GM20000 (cell line): ENCODE results near the gene JARID2.

ENCODE experiments used
- DNase-seq: peaks from one replicate; pipeline ENCODE4 v3.0.0; 2012; ENCODE audit warnings: low spot score
- TF ChIP-seq, protein P1 (sequence below): IDR thresholded peaks from 2 replicates; pipeline ENCODE4 v1.5.1; 2012; ENCODE audit warnings: mild to moderate bottlenecking, control low read depth; ENCODE audit errors: extremely low read depth, missing control alignments

The JARID2 gene

DNA sequence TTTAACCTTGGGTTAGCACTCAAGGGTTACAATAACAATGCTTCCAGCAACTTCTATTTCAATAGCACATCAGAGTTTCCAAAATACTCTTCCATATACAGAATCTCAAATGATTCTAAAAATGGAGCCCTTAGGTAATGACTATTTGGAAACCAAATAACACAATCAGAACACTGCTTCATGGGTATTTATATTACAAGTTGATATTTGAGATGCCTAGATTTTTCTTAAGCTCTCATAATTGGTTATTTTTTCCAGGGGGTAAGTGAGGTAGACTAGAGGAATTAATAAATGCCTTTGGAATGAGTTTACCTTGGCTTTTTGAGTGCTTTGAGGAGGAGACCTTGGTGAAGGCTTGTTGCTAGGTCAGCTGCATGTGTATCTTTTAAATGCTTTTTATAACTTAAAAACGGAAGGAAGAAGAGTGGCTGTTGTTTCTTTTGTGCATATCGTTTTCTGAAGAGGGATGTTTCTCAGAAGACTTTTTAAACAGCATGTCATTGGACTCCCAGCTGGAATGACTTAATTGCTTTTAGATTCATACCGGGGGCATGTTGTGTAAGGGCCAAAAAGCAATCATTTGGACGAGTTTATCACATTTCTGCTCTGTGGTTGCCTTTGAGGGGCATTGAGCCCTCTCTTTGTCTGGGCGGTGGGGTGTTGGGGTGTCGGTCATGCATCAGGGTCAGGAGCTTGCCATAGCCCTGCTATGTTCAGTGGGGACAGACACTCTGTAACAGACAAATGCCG lies 230.9 kb downstream of the JARID2 start:
- TF ChIP-seq, protein P1, sequence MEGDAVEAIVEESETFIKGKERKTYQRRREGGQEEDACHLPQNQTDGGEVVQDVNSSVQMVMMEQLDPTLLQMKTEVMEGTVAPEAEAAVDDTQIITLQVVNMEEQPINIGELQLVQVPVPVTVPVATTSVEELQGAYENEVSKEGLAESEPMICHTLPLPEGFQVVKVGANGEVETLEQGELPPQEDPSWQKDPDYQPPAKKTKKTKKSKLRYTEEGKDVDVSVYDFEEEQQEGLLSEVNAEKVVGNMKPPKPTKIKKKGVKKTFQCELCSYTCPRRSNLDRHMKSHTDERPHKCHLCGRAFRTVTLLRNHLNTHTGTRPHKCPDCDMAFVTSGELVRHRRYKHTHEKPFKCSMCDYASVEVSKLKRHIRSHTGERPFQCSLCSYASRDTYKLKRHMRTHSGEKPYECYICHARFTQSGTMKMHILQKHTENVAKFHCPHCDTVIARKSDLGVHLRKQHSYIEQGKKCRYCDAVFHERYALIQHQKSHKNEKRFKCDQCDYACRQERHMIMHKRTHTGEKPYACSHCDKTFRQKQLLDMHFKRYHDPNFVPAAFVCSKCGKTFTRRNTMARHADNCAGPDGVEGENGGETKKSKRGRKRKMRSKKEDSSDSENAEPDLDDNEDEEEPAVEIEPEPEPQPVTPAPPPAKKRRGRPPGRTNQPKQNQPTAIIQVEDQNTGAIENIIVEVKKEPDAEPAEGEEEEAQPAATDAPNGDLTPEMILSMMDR: no peak
- DNase-seq: no peak

DNA sequence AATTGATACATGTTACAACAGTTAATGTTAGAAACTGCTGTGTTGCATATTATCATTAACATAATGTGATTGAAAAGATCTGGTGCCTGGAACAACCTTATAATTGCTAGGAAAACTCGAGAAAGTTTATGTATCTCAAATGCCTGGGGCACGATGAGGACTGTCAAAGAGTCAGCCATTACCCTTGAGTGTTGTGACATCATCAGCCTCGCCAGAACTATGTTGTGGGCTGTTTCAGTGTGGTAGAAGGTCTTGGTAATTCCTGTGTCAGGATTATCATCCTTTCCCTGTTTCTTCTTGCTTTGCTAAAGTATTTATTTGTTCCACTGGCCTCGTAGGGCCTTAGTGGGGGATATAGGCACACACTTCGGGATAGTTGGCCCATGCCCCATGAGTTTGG lies 231.9 kb downstream of the JARID2 start:
- DNase-seq: no peak

DNA sequence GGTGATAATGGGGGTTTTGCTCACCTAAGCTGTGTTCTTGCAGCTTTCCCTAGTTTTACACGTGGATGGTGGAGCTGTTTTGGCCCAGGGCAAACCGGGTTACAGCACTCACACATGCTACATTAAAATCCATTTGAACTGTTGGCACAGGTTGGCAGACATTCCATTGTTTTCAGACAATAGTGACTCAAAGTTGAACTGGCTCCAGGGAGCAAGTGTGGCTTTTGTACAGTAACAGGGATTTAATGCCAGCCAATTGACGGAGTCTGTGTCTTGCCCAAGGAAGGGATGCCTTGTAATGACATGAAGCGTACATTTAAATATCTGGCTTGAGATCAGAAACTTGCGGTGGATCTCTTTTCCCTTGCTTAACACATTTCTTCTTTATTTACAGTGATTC lies 233.9 kb downstream of the JARID2 start:
- TF ChIP-seq, protein P1: no peak
- no peak for DNase-seq

More for the DNA sequence above, 231.9 kb downstream of the JARID2 start:
- TF ChIP-seq, protein P1: no peak

DNA sequence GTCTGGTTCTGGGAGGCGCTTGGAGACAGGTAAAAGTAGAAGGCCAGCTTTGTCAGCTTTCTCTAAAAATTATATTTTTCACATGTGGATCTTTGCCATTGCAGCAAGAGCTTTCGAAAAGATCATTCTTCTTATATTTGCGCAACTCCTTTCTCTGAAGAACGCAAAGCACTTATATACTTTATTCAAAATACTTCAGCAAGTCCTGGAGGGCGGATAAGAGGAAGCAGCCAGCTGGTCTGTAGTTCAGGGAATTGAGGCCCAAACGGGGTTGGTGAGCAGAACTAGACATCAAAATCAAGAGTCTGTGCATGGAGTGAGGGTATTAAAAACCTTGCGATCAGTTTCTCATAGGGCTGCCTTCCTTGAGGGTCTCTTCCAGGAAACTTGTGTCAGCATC lies 234.7 kb downstream of the JARID2 start:
- TF ChIP-seq, protein P1: no peak
- DNase-seq: no peak

DNA sequence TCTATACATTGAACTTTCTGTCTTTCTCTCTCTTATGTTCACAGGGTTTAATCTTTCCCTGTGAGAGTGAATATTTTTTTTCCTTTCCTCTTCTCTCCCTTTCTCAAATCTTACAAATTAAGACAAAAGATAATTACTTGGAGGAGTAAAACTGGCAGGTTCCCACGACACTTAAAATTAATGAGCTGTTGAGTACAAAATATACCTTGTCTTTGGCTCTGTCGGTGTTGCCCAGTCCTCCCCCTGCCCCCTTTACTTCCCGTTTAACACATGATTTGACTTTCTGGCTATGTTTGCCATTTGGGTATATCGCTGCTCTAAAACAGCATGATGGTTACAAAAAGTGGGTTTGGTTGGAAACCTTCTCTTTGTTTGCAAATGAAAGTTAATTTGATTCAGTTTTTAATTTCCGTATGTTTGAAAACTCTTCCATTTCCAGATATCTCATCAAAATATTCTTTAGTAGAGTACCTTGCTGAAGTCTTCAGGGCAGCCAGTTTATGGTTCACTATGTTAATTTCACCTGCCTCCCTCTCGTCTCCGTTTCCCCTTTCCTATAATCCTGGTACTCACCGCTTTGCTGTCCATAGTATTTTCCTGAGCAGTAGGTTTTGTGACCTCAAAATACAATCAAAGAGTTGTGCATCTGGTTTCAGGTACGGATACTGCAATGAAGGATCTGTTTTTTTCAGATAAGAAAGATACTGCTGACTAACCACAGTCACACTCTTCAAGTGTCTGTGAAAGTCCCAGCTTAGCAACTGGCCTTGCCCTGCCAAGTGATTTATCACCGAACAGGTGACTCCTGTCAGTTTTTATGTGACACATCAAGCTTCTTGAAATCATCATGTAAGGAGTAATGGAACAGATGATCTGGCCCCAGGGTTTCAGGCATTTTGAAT lies 235.8 kb downstream of the JARID2 start:
- TF ChIP-seq, protein P1: no peak
- no peak for DNase-seq

DNA sequence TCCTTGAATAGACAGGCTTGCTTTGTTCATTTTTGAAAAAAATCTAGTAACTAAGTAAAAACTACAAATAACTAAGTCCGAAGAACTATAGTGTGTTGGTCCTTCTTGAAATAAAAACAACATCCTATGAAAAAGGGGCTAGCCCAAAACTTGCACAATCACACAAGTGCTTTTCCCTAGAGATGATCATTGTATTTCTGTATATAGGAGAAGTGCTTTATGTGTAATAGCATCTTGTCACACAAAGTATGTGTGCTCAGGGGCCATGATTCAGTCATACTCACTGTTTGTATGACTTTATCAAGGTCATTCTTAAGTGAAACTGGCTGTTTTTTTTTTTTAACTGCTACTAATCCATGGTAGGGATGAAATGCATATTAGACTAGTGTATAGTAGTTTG lies 237.2 kb downstream of the JARID2 start:
- TF ChIP-seq, protein P1: no peak
- DNase-seq: no peak

DNA sequence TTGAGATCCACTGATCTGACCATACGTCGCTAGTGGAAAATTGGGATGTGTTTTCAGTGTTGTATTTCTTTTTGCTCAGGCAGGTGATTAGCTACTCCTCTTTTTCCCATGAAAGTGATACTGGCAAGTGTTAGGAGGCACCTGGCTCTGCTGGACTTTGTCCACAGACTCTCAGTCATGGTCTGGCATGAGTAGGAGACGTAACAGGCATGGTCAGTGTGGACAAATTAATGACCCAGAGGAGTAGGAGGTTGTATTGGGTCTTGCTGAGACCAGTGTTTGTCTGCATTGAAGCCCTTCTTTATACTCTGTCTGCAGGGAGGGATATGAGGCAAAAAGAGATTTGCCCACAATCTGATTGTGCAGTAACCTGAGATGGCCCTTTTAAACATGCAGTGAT lies 238.3 kb downstream of the JARID2 start:
- TF ChIP-seq, protein P1: no peak
- DNase-seq: no peak
